Fibroblast of the conjunctiva (primary cell): ENCODE measurements around the gene SYCE3.

Source experiments
- DNase-seq: peaks from one replicate; pipeline ENCODE4 v3.0.0-alpha.2; 2010; ENCODE audit warnings: low read depth

SYCE3 gene

GRCh38 chr22:50600538-50600937 lies 37.8 kb upstream of the SYCE3 start, which contains the start of gene MAPK8IP2:
MAPK8IP2 (plus strand) TSS chr22:50600793; CDS start chr22:50600819, 26 bp downstream.
- no peak for DNase-seq

GRCh38 chr22:50599816-50600455 lies 37.2 kb upstream of the SYCE3 start:
- no peak for DNase-seq

GRCh38 chr22:50597097-50597496 lies 34.4 kb upstream of the SYCE3 start:
- no peak for DNase-seq

DNA sequence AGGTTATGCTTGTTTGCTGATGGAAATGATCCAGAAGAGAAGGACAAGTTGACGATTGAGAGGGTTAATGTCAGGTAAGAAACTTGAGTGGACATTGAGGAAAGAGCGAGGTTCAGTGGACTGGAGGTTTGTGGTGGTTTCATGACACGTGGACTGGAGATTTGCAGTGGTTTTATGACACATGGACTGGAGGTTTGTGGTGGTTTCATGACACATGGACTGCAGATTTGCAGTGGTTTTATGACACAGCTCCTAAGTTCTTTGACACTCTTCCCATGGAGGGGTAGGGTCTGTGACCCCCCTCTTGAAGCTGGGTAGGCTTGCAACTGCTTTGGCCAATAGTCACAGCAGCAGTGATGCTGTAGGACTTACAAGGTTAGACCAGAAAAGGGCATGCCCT lies 32.5 kb upstream of the SYCE3 start:
- DNase-seq = no peak

GRCh38 chr22:50587407-50587806 lies 24.7 kb upstream of the SYCE3 start:
- no peak for DNase-seq

DNA sequence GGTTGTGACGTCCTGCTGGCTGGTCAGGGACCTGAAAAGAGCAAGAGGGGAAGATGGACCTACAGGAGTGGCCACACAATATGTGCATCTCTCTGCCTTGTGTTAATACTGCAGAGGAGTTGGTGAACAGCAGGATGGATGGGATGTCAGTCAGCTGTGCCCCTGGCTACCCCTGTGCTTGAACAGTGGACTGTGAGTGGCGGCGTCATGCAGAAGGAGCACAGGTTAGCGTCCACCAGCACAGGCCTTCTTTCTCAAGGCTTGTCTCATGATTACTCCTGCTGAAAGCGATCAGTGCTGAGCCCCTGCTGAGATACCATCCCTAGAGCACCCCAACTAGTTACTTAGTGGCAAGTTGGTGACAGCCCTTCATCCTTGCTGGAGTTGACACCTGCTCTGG lies 23.7 kb upstream of the SYCE3 start:
- no peak for DNase-seq

- no peak for DNase-seq
Observed at GRCh38 chr22:50585781-50586180, 23.1 kb upstream of the SYCE3 start.

DNA sequence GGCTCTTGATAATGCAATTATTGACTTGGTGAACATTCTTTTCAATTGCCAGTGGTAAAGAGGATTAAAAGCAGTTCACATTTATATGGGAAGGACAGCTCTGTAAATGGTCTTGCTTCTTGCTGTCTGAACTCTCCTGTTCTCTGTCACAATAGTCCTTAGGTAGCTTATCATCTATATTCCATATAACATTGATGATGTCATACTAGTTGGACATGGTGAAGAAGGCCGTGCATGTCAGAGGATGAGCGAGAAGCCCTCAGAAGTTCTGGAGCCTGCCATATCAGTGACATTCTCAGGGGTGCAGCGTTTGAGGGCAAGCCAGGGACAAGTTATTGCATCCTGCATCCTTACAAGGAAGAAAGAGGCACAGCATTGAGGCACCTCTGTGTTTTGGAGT lies 22.5 kb upstream of the SYCE3 start:
- no peak for DNase-seq

- no peak for DNase-seq
Observed at GRCh38 chr22:50584106-50585096, 21.7 kb upstream of the SYCE3 start.

GRCh38 chr22:50583294-50583861 lies 20.7 kb upstream of the SYCE3 start:
- DNase-seq = no peak

DNA sequence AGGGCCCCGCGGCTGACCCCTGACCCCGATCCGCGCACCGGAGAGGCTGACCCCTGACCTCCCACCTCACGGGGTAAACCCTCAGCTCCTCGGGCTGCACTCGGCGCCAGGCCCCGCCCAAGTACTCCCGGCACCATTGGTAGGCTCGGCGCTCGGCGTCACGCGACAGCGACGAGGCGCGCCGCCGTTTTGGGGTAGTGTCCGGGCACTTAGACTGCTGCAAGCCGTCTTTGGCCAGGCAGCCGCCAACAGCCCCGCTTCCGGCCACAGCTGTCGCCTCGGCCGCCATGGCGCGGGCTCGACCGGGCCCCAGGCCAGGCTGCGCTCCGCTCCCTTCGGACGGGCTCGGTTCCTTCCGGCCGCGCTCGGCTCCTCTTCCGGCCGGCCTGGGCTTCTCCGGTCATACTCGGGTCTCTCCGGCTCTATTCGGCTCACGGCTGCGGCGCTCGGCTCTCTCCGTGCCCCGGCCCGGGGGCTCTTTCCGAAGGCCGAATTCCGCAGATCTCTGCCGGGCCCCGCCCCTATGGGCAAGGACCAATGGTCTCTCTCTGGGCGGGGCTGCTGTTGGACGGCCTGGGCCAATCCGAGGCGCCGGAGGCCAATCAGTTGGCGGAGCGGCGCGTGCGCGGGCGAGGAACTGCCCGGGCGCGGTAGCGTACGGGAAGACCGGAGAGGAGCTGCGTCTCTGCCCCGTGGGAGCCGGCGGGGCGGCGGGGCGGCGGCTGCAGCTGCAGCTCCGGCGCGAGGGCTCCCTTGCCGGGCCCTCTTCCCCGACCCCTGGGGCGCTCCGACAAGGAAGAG lies 20.0 kb upstream of the SYCE3 start, which contains the start of gene CHKB:
CHKB (minus strand) TSS at position 357 of the 801 bp plus-strand sequence; CDS start at position 289, 68 bp downstream.
- DNase-seq = peak; percentile 92

DNA sequence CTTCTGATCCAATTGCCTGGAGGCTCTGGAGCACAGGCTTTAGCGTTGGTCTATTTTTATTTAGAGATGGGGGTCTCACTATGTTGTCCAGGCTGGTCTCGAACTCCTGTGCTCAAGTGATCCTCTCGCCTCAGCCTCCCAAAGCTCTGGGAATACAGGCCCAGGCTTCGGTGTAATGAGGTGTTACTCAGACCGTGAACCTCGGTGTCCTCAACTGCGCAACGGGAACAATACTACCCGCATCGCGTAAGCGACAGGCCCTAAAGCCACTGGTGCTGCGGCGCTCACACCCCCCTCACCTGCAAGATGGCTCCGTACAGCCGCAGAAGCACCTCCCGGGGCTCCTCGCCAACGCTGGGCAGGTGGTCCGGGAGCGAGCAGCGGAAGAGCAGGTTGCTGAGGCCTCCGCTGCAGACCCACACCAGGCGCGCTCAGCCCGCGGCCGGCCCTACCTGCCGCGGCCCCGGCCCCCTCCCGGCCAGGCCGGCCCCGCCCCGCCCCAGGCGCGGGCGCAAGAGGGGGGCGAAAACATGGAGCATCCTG lies 19.3 kb upstream of the SYCE3 start:
- DNase-seq = no peak

DNA sequence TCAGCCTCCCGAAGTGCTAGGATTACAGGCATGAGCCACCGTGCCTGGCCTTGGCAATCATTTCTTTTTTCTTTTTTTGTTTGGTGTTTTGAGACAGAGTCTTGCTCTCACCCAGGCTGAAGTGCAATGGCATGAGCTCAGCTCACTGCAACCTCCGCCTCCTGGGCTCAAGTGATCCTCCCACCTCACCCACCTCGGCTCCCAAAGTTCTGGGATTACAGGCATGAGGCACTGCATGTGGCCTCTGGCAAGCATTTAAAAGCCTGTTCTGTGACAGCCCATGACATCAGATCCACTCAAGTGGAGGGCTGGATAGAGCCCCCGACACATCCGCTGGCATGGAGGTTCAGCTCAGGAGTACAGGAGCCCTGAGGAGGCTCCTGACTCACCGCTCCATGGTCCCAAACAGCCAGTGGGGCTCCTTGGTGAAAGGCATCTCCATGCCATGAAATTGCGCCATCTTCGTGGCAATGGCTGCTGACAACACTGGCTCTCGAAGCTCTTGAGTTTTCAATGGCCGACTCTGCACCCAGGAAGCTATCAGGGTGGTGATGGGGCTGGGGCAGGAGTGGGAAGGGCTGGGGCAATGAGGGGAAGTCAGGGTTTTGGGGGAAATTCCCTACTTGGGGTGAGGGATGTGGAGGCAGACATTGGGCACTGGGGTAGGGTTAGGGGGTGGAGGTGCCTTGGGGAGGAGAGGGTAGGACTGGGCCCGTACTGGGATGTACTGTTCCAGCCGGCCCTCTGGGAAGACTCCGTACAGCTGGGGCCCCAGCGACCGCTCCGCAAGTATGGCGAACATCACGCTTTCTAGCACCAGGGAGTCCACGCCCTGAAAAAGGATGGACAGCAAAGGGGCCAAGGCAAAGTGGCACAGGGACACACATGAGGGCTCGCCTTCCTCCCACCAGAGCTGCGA lies 18.6 kb upstream of the SYCE3 start:
- DNase-seq = no peak

DNA sequence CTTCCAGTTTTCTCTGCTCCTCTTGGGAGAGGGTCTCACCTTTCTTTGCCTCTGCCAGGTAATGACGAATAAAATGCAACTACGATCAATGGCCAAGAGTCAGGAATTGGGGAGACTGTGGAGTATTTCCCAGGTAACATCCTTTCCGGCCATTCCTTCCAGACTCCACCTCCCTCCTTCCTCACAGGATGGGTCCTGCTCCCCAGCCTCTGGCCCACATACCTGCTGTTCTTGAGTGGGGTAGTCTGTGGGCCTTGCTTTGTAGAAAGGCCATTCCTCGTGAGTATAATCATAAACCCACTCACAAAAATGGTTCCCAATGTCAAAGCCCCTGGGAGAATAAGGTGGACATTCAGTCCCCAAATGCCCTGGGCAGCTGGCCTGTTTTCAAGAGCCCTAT lies 17.0 kb upstream of the SYCE3 start:
- DNase-seq = no peak

GRCh38 chr22:50578776-50579310 lies 16.1 kb upstream of the SYCE3 start:
- DNase-seq = no peak

DNA sequence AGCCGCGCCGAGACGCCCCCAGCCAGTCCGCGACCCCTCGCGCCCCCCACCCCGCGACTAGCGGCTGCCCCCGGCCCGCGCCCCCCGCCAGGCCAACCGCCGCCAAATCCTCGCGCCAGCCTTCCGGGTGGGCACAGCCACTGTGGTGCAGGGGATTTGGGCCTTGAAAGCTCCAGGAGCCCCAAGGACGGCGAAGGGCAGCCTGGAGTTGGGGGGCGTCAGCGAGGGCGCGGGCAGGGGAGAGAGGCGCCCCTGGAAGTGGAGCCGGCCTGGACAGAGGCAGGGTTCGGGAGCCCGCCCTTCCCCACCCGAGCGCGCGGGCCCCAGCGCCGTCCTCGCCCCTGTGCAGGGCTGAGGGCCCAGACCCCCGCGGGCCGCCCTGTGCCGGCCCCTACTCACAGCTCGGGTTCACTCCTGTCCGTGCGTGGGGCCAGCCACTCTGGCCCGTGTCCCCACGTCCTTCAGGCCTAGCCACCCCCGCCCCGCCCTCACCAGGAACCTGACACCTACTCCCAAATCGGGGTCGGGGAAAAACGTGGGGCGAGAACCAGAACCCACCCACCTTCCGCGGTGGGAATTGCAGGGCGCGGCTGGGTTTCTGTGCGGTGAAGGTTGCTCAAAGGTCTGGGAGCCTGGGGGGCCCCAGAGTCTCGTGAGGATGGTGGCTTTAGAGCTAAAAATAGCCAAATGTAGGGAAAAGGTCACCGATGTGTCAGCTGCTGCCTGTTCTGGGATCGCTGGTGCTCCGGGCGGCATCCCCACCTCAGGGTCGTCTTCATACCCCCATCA lies 15.5 kb upstream of the SYCE3 start, which contains the start of gene CPT1B:
CPT1B (minus strand) TSS at position 441 of the 789 bp plus-strand sequence. CDS start 512 bp downstream, outside the sequence.
- no peak for DNase-seq

GRCh38 chr22:50577697-50577986 lies 14.9 kb upstream of the SYCE3 start:
- DNase-seq = no peak

DNA sequence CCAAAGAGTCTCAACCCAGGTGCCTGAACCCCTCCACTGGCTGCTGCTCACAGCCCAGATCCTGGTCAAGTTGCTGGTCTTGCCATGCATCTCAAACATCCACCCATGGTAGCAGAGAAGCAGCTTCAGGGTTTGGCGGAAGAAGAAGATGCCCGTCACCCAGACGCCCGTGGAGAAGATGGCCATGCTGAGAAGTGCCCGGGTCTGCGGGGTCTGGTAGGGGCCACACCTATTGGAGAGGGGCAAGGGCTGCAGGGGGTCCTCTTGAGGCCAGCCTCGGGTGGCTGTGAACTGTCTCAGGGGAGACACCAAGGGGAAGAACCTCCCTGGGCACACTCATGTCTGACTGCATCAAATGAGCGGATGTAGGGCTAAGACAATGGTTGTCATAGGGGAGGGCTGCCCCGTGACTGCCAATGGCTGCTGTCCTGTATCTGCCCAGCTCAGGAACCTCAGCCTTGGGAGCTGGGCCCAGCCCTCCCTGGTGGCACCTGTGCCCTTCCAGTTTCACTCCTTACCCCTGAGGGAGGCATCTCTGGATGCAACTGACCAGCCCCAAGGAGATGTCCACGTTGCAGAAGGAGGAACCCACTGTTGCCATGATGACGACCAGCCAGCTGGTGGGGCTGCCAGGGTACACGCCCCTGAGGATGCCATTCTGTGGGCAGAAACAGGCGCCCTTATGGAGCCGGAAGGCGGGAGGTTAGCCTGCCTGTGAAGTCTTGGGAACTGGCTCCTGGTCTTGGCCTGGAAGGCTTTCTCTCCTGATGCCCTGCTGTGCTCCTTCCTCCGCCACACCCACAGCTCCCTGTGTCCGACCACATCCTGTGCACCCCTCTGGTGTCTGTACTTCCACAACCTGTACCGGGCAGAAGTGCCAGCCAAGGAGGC lies 14.3 kb upstream of the SYCE3 start:
- DNase-seq = no peak
